IMR-90 (cell line): ENCODE data around the gene KAT7. TPM values are rescaled to one million over a fixed set of nuclear protein-coding genes. Genes with fewer than 3 reads are reported as not detected.
A peak's percentile ranks its signal among the peaks of the same experiment; 100 is the strongest.

ENCODE experiments used
- ATAC-seq: fragments of 200-7000 bp; cut with Tn5 transposase; 2 replicates; pipeline ENCODE4 v1.9.1; 2020; ENCODE audit warnings: low read depth, mild to moderate bottlenecking, moderate library complexity
- BruUV-seq: library from RNA; stranded (reverse); fragments of 400-500 nt; replicated peaks from 2 replicates; lab custom pipeline; 2021; lab: Mats Ljungman, UMichigan
- CTCF ChIA-PET: fragments of 300-600 bp; formaldehyde crosslinking; extraction: SDS; loops from one replicate; lab custom pipeline; 2021; ENCODE audit warnings: antibody characterized with exemption; lab: Yijun Ruan, JAX
- POLR2A ChIA-PET: fragments of 300-600 bp; sonication (Branson Sonifier 250); formaldehyde crosslinking; loops from one replicate; lab custom pipeline; 2022; ENCODE audit warnings: antibody characterized with exemption; ENCODE audit not compliant: unreplicated experiment; lab: Charles Lee
- DNase-seq: peaks from one replicate; pipeline ENCODE4 v3.0.0; 2013
- H2AFZ ChIP-seq: replicated peaks from 2 replicates; pipeline ENCODE3; 2013; ENCODE audit warnings: low read length, mild to moderate bottlenecking; ENCODE audit not compliant: poor library complexity
- H2AK5ac ChIP-seq: 2 replicates; pipeline ENCODE4 v1.6.1; 2013; ENCODE audit warnings: low read depth, low read length, inconsistent platforms
- H2AK9ac ChIP-seq: replicated peaks from 2 replicates; pipeline ENCODE3; 2013; ENCODE audit warnings: mild to moderate bottlenecking, low read depth, low read length, moderate library complexity; ENCODE audit not compliant: poor library complexity
- H2BK120ac ChIP-seq: 2 replicates; pipeline ENCODE4 v1.6.1; 2013; ENCODE audit warnings: low read depth, low read length, inconsistent platforms
- H2BK15ac ChIP-seq: 3 replicates; pipeline ENCODE4 v1.6.1; 2013; ENCODE audit warnings: low read depth, low read length, inconsistent platforms
- H2BK20ac ChIP-seq: 2 replicates; pipeline ENCODE4 v1.6.1; 2013; ENCODE audit warnings: low read depth, mild to moderate bottlenecking, inconsistent platforms, low read length, moderate library complexity
- H2BK5ac ChIP-seq: 2 replicates; pipeline ENCODE4 v1.6.1; 2013; ENCODE audit warnings: mild to moderate bottlenecking, low read depth, low read length, inconsistent platforms; ENCODE audit not compliant: poor library complexity, severe bottlenecking
- H3K14ac ChIP-seq: replicated peaks from 2 replicates; pipeline ENCODE4 v1.6.1; 2013; ENCODE audit warnings: low read depth, low read length, inconsistent platforms
- H3K18ac ChIP-seq: 2 replicates; pipeline ENCODE4 v1.6.1; 2013; ENCODE audit warnings: low read depth, low read length, control low read depth
- H3K23ac ChIP-seq: 2 replicates; pipeline ENCODE4 v1.6.1; 2013; ENCODE audit warnings: low read depth, low read length, inconsistent platforms
- H3K27ac ChIP-seq: 2 replicates; pipeline ENCODE4 v1.5.1; 2013; ENCODE audit warnings: mild to moderate bottlenecking, control low read depth, low read length; ENCODE audit not compliant: insufficient read depth
- H3K27me3 ChIP-seq: 2 replicates; pipeline ENCODE4 v1.6.1; 2013; ENCODE audit warnings: low read length; ENCODE audit not compliant: control insufficient read depth, insufficient read depth
- H3K36me3 ChIP-seq: 2 replicates; pipeline ENCODE4 v1.6.1; 2013; ENCODE audit warnings: low read length, mixed read lengths; ENCODE audit not compliant: control insufficient read depth, insufficient read depth
- H3K4ac ChIP-seq: 2 replicates; pipeline ENCODE4 v1.6.1; 2013; ENCODE audit warnings: low read depth, low read length, inconsistent platforms
- H3K4me1 ChIP-seq: 2 replicates; pipeline ENCODE4 v1.6.1; 2013; ENCODE audit warnings: low read length, mixed read lengths; ENCODE audit not compliant: control insufficient read depth, insufficient read depth
- H3K4me2 ChIP-seq: 2 replicates; pipeline ENCODE4 v1.6.1; 2013; ENCODE audit warnings: low read depth, mild to moderate bottlenecking, control low read depth, low read length, moderate library complexity
- H3K4me3 ChIP-seq: 2 replicates; pipeline ENCODE4 v1.5.1; 2013; ENCODE audit warnings: low read depth, mild to moderate bottlenecking, control low read depth, low read length, moderate library complexity; ENCODE audit not compliant: insufficient read depth
- H3K56ac ChIP-seq: 2 replicates; pipeline ENCODE4 v1.6.1; 2013; ENCODE audit warnings: low read length, inconsistent platforms; ENCODE audit not compliant: insufficient read depth; ENCODE audit errors: extremely low read depth
- H3K79me1 ChIP-seq, 2 experiments: 2 replicates each; pipeline ENCODE4 v1.6.1; 2013; ENCODE audit warnings: low read length in 2 of 2, inconsistent platforms in 1 of 2, low read depth in 1 of 2
- H3K9ac ChIP-seq: 2 replicates; pipeline ENCODE4 v1.6.1; 2013; ENCODE audit warnings: low read depth, low read length, control low read depth
- H3K9me1 ChIP-seq: 2 replicates; pipeline ENCODE4 v1.6.1; 2013; ENCODE audit warnings: low read length, inconsistent platforms; ENCODE audit not compliant: insufficient read depth
- H3K9me3 ChIP-seq: 2 replicates; pipeline ENCODE4 v1.6.1; 2013; ENCODE audit warnings: low read length; ENCODE audit not compliant: control insufficient read depth, insufficient read depth
- H4K20me1 ChIP-seq: 2 replicates; pipeline ENCODE4 v1.6.1; 2013; ENCODE audit warnings: low read length, inconsistent platforms; ENCODE audit not compliant: insufficient read depth
- H4K5ac ChIP-seq: 2 replicates; pipeline ENCODE4 v1.6.1; 2013; ENCODE audit warnings: mild to moderate bottlenecking, low read depth, low read length, control low read depth
- H4K8ac ChIP-seq, 2 experiments: 2 replicates each; pipeline ENCODE4 v1.6.1; 2013; ENCODE audit warnings: low read depth in 2 of 2, low read length in 2 of 2, control low read depth in 1 of 2, inconsistent platforms in 1 of 2
- H4K91ac ChIP-seq: 2 replicates; pipeline ENCODE4 v1.6.1; 2013; ENCODE audit warnings: low read depth, low read length, inconsistent platforms; ENCODE audit not compliant: insufficient read depth
- MAFK ChIP-seq: IDR thresholded peaks from 2 replicates; pipeline ENCODE4 v1.6.1; 2012; ENCODE audit warnings: low read depth, low read length, improper control_type of control experiment
- NFE2L2 ChIP-seq: fragments of 150-350 bp; IDR thresholded peaks from 2 replicates; pipeline ENCODE4 v1.6.1; 2016; ENCODE audit warnings: low read depth, mild to moderate bottlenecking, low read length
- WGBS, 2 experiments: methylation state at CpG; one replicate each; pipeline versions ENCODE4 v1.1.5 to v1.1.7; 2013; ENCODE audit warnings: missing lambda C conversion rate in 2 of 2; ENCODE audit not compliant: insufficient read length in 1 of 2; ENCODE audit errors: extremely low coverage in 2 of 2; 5-methylcytosine and 5-hydroxymethylcytosine counted together
- dilution Hi-C: fragments of 300-500 bp; cut with HindIII; formaldehyde crosslinking; loops from one replicate; pipeline ENCODE4 v1.14.3; 2018; ENCODE audit warnings: low sequenced_read_pairs; ENCODE audit not compliant: unreplicated experiment
- in situ Hi-C: fragments of 300-500 bp; cut with MboI; formaldehyde crosslinking; loops from 3 replicates; pipeline ENCODE4 v1.14.3; 2019; ENCODE audit warnings: low sequenced_read_pairs, inconsistent platforms, mixed read lengths
- intact Hi-C: fragments of 100-400 bp; cut with micrococcal nuclease; formaldehyde crosslinking; loops from 2 replicates; pipeline ENCODE4 v1.10.0; 2022
- polyA plus RNA-seq, 3 experiments: library from polyadenylated mRNA; depleted of rRNA; stranded (reverse); fragments of >200 nt; gene quantifications; 2 replicates each; pipeline ENCODE4 v1.2.3, GENCODE V29; 2012; ENCODE audit warnings: low replicate concordance in 1 of 3
- total RNA-seq: library from RNA; depleted of rRNA; stranded (reverse); fragments of >200 nt; gene quantifications from 2 replicates; pipeline ENCODE4 v1.2.3, GENCODE V29; 2012

Gene KAT7
- total and polyA plus RNA-seq, 2 of the 4 experiments (the other 2 are of a cell fraction), result 16.9 to 21.9 TPM

- Histone ChIP-seq H3K4me1 (peaks cover 7% of the 10 kb centered on the region), H3K36me3 (peaks cover 41% of the 10 kb centered on the region), H4K20me1 (peaks cover 7% of the 10 kb centered on the region; the same call in 1 of the 2 replicates), H3K23ac (no peak overlapping the region), H2BK5ac (peak overlapping the region; percentile 39), H4K5ac (no peak overlapping the region; the same call in 1 of the 2 replicates), H2AFZ (no peak overlapping the region), H3K56ac (no peak overlapping the region), H2BK120ac (no peak overlapping the region), H3K9me1 (peaks cover 9% of the 10 kb centered on the region), H3K27ac (no peak overlapping the region), H3K79me1 (peaks cover 4 to 31% of the 10 kb centered on the region in 2 experiments; a peak in 3 of 4 replicates), H2AK9ac (no peak overlapping the region), H2BK20ac (no peak overlapping the region), H2AK5ac (no peak overlapping the region), H2BK15ac (no peak overlapping the region), H3K4ac (no peak overlapping the region), H3K9ac (no peak overlapping the region), H3K14ac (0 out of 2 replicates have a peak overlapping the region, but pooled peaks have one; percentile 8), H3K27me3 (no peaks in the 10 kb centered on the region), H3K9me3 (no peaks in the 10 kb centered on the region), H4K91ac (no peak overlapping the region), H4K8ac (no peak overlapping the region), H3K18ac (no peak overlapping the region), H3K4me2 (no peak overlapping the region; the same call in 1 of the 2 replicates), H3K4me3 (no peak overlapping the region)
- dilution Hi-C loops, result no loop called here
- BruUV-seq, result no TSS peak
- TF ChIP-seq NFE2L2 (no peak), MAFK (peak; percentile 80)
- peak; percentile 62 for DNase-seq
- peak; percentile 28 for ATAC-seq
- POLR2A ChIA-PET, result no interaction called here
- intact Hi-C loops, result no loop called here
- in situ Hi-C loops, result no loop called here
- no CpG with 5 or more reads among the region's 2 CpGs for WGBS, 2 experiments
- CTCF ChIA-PET, result no interaction called here
Measured at GRCh38 chr17:49822829-49823228, 34.3 kb downstream of the KAT7 start.
